ENCODE results near the gene FRAT1.
"Not testable (repeated sequence)": the region's sequence is repeated elsewhere in the genome, so short reads cannot be mapped to it uniquely, and the experiment has no call there.

The FRAT1 gene, protein sequence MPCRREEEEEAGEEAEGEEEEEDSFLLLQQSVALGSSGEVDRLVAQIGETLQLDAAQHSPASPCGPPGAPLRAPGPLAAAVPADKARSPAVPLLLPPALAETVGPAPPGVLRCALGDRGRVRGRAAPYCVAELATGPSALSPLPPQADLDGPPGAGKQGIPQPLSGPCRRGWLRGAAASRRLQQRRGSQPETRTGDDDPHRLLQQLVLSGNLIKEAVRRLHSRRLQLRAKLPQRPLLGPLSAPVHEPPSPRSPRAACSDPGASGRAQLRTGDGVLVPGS

GRCh38 chr10:97318772-97319651 lies at the start of gene FRAT1:
FRAT1 (plus strand) TSS chr10:97319271; CDS start chr10:97319454, 183 bp downstream.
- peak; percentile 89 for DNase-seq

DNA sequence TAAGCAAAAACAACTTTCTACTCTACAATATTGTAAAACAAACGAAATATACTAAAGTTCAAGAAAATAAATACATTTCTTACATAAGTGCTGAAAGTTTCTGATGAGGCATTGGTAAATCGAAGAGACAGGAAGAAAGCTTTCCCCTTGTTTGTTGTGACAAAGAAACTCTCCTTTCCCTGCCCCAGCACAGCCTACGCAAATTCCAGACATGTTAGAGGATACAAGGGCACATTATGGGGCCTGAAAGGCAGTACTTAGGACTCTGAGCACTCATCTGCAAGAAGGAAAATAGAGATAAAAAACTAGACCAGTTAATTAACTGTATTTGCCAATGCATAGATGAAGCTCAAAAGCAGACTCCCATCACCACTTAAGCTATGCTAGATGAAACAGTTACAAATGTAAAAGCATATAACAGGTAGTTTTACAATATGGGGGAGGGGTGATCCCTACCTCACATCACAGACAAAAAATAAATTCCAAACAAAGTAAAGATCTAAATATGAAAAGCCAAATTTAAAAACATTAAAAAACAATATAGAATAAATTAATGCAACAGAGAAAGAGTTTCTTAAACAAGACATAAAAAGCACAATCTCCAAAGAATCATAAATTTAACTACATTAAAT lies 48.4 kb upstream of the FRAT1 start:
- DNase-seq: no peak

GRCh38 chr10:97273700-97274099 lies 45.4 kb upstream of the FRAT1 start:
- DNase-seq: no peak

DNA sequence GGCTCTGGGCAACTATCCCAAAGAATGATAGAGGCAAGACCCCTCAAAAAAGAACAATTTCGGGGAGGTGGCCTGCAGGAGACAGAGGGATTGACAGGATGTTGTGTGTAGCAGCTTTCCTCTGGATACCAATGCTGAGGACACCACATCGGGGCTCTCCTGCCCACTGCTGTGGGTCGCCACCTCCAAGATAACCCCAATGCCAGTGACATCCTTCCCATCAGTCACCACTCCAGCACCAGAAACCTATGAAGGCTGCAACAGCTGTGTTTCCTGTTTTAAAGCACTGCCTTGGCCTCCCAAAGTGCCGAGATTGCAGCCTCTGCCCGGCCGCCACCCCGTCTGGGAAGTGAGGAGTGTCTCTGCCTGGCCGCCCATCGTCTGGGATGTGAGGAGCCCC lies 44.2 kb upstream of the FRAT1 start:
- DNase-seq: no peak

DNA sequence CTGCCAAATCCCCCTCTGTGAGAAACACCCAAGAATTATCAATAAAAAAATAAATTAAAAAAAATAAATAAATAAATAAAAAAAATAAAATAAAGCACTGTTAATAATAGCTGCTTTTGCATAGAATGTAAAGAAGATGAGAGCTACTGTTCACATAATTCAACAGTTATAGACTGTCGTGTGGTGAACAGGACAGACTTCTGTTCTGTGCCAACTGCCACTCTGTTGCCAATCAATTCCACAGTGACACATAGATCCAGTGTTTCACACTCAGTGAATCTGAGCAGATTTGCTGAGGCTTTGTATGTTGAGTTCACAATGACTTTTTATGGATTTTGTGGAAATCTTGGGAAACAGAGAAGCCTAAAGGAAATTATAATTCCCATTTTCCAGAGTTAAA lies 41.5 kb upstream of the FRAT1 start:
- no peak for DNase-seq

DNA sequence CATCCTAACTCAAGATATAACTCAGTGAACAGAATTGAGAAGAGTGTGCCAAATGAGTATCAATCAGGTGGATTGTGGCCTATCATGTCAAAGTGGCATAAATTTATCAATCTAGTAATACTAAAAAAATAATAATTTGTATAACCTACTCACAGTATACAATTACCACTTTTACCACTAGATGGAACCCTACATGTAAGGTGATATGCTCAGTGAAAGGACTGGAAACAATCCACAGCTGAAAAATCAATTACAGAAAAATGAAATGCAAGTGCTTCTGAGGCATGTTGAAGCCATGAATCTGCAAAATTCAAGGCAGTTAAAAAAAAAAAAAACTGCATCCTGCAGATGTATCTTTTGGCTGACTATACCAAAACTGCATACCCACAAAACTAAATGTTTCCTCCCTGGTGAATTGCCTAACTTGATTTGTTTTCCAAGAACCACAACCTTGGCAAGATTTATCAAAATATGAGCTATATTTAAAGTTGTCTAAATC lies 40.5 kb upstream of the FRAT1 start:
- peak; percentile 63 for DNase-seq

DNA sequence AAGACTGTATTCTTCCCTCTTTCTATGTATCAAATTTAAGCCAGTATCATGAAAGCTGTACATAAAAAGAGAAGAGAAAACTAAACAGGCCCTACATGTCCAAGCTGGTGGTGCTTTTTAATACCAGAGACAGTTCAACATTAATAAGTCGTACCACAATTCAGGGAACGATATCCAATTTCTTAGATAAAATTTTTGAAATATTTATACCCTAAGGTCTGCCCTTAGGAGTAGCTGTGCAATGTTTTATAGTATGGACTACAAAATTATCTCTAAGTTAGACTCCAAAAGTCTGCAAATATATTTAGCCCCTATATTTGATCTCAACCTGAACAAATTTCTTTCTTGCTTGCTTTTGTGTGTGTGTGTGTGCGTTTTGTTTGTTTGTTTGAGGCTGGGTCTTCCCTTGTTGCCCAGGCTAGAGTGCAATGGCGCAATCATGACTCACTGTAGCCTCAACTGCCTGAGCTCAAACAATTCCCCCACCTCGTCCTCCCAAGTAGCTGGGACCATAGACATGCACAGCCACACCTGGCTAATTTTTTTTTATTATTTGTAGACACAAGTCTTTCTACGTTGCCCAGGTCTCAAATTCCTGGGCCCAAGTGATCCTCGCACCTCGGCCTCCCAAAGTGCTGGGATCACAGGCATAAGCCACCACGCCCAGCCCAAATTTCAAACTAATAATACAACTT lies 39.8 kb upstream of the FRAT1 start:
- DNase-seq: no peak

GRCh38 chr10:97280783-97281182 lies 38.3 kb upstream of the FRAT1 start:
- DNase-seq: no peak

DNA sequence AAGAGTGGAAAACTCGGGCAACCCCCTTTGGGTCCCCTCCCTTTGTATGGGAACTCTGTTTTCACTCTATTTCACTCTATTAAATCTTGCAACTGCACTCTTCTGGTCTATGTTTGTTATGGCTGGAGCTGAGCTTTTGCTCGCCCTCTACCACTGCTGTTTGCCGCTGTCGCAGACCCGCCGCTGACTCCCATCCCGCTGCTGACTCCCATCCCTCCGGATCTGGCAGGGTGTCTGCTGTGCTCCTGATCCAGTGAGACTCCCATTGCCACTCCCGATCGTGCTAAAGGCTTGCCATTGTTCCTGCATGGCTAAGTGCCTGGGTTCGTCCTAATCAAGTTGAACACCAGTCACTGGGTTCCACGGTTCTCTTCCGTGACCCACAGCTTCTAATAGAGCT lies 29.0 kb upstream of the FRAT1 start:
- DNase-seq: not testable (repeated sequence)

DNA sequence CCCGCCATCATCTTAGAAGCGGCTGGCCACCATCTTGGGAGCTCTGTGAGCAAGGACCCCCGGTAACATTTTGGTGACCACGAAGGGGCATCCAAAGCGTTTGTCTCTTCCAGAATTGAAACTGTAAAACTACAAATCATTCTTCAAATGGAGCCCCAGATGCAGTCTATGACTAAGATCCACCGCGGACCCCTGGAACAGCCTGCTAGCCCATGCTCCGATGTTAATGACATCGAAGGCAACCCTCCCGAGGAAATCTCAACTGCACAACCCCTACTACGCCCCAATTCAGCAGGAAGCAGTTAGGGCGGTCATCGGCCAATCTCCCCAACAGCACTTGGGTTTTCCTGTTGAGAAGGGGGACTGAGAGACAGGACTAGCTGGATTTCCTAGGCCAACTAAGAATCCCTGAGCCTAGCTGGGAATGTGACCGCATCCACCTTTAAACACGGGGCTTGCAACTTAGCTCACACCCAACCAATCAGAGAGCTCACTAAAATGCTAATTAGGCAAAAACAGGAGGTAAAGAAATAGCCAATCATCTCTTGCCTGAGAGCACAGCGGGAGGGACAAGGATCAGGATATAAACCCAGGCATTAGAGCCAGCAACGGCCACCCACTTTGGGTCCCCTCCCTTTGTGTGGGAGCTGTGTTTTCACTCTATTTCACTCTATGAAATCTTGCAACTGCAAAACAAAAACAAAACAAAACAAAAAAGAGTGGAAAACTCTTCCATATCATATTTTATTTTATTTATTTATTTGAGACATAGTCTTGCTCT lies 28.3 kb upstream of the FRAT1 start:
- peak; percentile 40 for DNase-seq

DNA sequence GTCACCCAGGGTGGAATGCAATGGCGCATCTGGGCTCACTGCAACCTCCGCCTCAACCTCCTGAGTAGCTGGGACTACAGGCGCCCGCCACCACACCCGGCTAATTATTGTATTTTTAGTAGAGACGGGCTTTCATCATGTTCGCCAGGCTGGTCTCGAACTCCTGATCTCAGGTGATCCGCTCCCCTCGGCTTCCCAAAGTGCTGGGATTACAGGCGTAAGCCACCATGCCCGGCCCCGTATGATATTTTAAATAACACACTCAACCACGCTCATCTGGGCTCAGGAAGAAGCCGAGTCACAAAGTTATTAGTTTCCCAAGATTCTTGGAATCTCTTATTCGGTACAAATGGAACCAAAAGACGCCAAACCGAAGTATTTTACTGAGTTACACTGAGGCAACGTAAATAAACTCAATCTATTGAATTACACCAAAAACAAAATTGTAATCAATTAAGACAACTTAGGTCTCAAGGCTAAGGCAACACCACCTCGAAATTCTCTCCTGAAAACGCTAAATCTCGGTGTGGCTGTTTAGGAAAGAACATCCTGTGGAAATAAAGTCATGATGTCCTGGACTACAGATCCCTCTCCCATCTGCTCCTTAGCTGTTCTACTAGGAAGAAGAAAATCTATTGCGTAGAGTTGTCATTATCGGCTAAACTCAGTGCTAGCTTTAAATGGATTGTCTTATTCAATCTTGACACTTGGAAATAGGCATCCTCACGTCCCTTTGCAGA lies 27.5 kb upstream of the FRAT1 start:
- DNase-seq: peak; percentile 66

GRCh38 chr10:97292097-97292861 lies 26.8 kb upstream of the FRAT1 start, which contains the start of gene ARHGAP19:
ARHGAP19 (minus strand) TSS chr10:97292637; CDS start chr10:97292627, 10 bp downstream.
- DNase-seq: peak; percentile 98

DNA sequence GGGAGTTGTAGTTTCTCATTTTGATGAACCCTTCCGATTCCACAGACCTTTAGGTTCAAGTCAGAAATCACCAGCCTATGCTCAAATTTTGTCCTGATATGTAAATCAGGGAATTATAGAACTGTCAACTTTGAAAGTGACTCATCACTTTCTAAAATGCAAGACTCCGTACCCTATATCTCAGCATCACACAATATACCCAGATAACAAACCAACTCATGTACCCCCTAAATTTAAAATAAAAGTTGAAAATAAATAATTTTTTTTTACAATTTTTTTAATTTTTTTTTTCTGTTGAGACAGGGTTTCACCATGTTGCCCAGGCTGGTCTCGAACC lies 26.2 kb upstream of the FRAT1 start:
- no peak for DNase-seq

- DNase-seq: no peak
Measured at GRCh38 chr10:97297556-97298222, 21.4 kb upstream of the FRAT1 start.

GRCh38 chr10:97298223-97298571 lies 20.9 kb upstream of the FRAT1 start:
- no peak for DNase-seq

DNA sequence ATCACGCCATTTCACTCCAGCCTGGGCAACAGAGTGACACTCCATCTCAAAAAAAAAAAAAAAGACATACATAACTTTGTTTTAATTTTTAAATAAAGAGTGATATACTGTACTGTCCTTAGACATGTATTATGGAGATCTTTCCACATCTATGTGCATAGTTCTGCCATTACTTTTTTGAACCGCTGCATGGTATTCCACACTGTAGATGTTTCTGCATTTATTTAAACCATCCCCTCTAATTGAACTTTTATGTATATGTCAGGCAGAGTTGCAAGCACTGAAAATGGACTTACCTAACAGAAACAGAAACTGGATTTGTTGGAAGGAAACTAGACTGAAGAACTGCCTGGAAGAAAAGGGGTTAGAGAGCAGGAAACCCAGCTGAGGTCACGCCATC lies 18.1 kb upstream of the FRAT1 start:
- no peak for DNase-seq

DNA sequence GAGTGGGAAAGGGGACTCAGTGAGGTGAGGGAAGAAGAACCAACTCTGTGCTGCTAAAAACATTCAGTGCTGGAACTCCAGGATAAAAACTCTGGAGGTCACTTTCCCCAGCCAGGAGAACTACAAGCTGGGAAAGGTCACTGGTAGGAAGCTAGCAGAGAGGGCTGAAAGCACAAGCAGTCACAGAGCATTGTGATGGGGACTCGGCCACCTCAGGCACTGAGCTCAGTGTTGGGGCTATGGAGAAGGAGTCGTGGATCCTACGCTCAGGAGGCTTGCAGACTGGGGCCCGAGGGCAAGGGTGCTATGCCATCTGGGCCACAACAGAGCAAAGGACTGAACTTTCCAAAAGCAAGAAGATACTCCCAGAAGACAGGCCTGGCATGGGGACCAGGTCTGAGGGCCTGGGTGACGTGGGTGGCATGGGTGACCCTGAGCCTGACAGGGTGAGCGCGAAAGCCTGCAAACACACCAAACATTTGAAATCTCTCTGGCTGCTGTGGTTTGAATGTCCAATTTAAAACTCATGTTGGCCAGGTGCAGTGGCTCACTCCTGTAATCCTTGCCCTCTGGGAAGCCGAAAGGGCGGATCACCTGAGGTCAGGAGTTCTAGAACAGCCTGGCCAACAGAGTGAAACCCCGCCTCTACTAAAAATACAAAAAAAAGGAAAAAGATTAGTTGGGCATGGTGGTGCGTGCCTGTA lies 16.8 kb upstream of the FRAT1 start:
- no peak for DNase-seq

- no peak for DNase-seq
Measured at GRCh38 chr10:97307441-97307840, 11.6 kb upstream of the FRAT1 start.

Data from NCI-H69 (cell line).